ENCODE results near the gene EPHA6.

DNA sequence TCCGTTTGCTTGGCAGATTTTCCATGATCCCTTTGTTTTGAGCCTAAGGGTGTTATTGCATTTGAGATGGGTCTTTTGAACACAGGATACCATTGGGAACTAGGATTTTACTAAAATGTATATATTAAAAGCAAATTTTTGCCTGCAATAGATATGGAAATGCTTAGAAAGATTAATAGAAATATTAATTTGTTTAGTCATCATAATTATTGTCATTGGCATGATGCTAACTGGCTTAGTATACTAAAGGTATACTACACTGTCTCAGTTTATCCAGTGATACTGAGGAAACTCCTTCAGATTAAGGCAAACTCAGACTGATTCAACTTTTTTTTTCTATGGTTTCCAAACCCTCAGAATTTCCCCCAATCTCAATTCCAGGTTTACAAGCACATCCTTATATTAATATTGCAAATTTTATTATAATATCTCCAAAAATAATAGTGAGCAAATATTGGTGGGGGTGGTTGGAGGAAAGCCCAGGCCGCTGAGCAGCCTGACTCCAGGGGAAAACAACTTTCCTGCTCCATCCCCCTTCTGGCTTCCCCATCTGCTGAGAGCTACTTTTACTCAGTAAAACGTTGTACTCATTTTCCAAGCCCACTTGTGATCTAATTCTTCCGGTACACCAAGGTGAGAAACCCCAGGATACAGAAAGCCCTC lies 291.7 kb downstream of the EPHA6 start:
- TF ChIP-seq, protein P1, sequence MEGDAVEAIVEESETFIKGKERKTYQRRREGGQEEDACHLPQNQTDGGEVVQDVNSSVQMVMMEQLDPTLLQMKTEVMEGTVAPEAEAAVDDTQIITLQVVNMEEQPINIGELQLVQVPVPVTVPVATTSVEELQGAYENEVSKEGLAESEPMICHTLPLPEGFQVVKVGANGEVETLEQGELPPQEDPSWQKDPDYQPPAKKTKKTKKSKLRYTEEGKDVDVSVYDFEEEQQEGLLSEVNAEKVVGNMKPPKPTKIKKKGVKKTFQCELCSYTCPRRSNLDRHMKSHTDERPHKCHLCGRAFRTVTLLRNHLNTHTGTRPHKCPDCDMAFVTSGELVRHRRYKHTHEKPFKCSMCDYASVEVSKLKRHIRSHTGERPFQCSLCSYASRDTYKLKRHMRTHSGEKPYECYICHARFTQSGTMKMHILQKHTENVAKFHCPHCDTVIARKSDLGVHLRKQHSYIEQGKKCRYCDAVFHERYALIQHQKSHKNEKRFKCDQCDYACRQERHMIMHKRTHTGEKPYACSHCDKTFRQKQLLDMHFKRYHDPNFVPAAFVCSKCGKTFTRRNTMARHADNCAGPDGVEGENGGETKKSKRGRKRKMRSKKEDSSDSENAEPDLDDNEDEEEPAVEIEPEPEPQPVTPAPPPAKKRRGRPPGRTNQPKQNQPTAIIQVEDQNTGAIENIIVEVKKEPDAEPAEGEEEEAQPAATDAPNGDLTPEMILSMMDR (IDR thresholded peaks at IDR 0.05) = no peak
- TF ChIP-seq POLR2A (IDR thresholded peaks at IDR 0.05) (no peak), POLR2AphosphoS5 (IDR thresholded peaks at IDR 0.05) (no peak), EP300 (IDR thresholded peaks at IDR 0.05) (no peak)
